Ishikawa (cell line): Measurements from ENCODE around the gene PLCB4.

ENCODE experiments used
- CEBPB ChIP-seq: IDR thresholded peaks from 2 replicates; pipeline ENCODE4 v1.6.1; 2012
- CREB1 ChIP-seq: IDR thresholded peaks from 2 replicates; pipeline ENCODE4 v1.6.1; 2012; ENCODE audit warnings: low read depth
- EGR1 ChIP-seq: IDR thresholded peaks from 2 replicates; pipeline ENCODE4 v1.6.1; 2012
- EP300 ChIP-seq: IDR thresholded peaks from 2 replicates; pipeline ENCODE4 v1.6.1; 2012; ENCODE audit warnings: borderline replicate concordance
- FOXM1 ChIP-seq: IDR thresholded peaks from 2 replicates; pipeline ENCODE4 v1.6.1; 2012; ENCODE audit warnings: low read depth, borderline replicate concordance
- MAX ChIP-seq: IDR thresholded peaks from 2 replicates; pipeline ENCODE4 v1.6.1; 2012
- NFIC ChIP-seq: IDR thresholded peaks from 2 replicates; pipeline ENCODE4 v1.6.1; 2012
- RAD21 ChIP-seq: IDR thresholded peaks from 2 replicates; pipeline ENCODE4 v1.6.1; 2012; ENCODE audit warnings: low read depth
- REST ChIP-seq: IDR thresholded peaks from 2 replicates; pipeline ENCODE4 v1.6.1; 2012; ENCODE audit warnings: low read depth, mild to moderate bottlenecking
- TAF1 ChIP-seq: IDR thresholded peaks from 2 replicates; pipeline ENCODE4 v1.6.1; 2012; ENCODE audit warnings: low read depth, mild to moderate bottlenecking
- TCF12 ChIP-seq: IDR thresholded peaks from 2 replicates; pipeline ENCODE4 v1.6.1; 2012; ENCODE audit warnings: low read depth
- TEAD4 ChIP-seq: IDR thresholded peaks from 2 replicates; pipeline ENCODE4 v1.6.1; 2012
- USF1 ChIP-seq: IDR thresholded peaks from 2 replicates; pipeline ENCODE4 v1.6.1; 2012
- YY1 ChIP-seq: IDR thresholded peaks from 2 replicates; pipeline ENCODE4 v1.6.1; 2012; ENCODE audit warnings: low read depth
- ZBTB7A ChIP-seq: IDR thresholded peaks from 2 replicates; pipeline ENCODE4 v1.6.1; 2012; ENCODE audit warnings: low read depth

The PLCB4 gene

GRCh38 chr20:9022376-9022775, 46.5 kb upstream of the PLCB4 start:
- no peak for TF ChIP-seq CREB1
- no peak for TF ChIP-seq CEBPB
- no peak for TF ChIP-seq NFIC
- no peak for TF ChIP-seq EGR1
- TF ChIP-seq ZBTB7A, result no peak
- no peak for TF ChIP-seq TEAD4
- TF ChIP-seq YY1, result no peak
- TF ChIP-seq USF1, result no peak
- no peak for TF ChIP-seq TCF12
- no peak for TF ChIP-seq FOXM1
- TF ChIP-seq REST, result no peak
- TF ChIP-seq EP300, result no peak
- no peak for TF ChIP-seq RAD21
- TF ChIP-seq MAX, result no peak

- TF ChIP-seq REST, result no peak
- TF ChIP-seq NFIC, result no peak
- no peak for TF ChIP-seq CREB1
- TF ChIP-seq EGR1, result no peak
- no peak for TF ChIP-seq TEAD4
- no peak for TF ChIP-seq CEBPB
- TF ChIP-seq RAD21, result no peak
- TF ChIP-seq FOXM1, result no peak
- TF ChIP-seq MAX, result no peak
- no peak for TF ChIP-seq ZBTB7A
- TF ChIP-seq TCF12, result no peak
- TF ChIP-seq USF1, result no peak
- TF ChIP-seq EP300, result no peak
- no peak for TF ChIP-seq YY1
- no peak for TF ChIP-seq TAF1
Measured at GRCh38 chr20:9024606-9025005, 44.3 kb upstream of the PLCB4 start.

- TF ChIP-seq REST (no peak), MAX (no peak), RAD21 (no peak), CEBPB (no peak), TEAD4 (no peak), EP300 (no peak), EGR1 (no peak), YY1 (no peak), CREB1 (no peak), NFIC (no peak), TAF1 (no peak), USF1 (no peak), TCF12 (no peak), ZBTB7A (no peak), FOXM1 (no peak)
Measured at GRCh38 chr20:9025011-9025410, 43.9 kb upstream of the PLCB4 start.

- no peak for TF ChIP-seq EP300
- no peak for TF ChIP-seq NFIC
- TF ChIP-seq FOXM1, result no peak
- no peak for TF ChIP-seq TCF12
- TF ChIP-seq MAX, result no peak
- TF ChIP-seq ZBTB7A, result no peak
- TF ChIP-seq EGR1, result no peak
- TF ChIP-seq CREB1, result no peak
- TF ChIP-seq TEAD4, result no peak
- TF ChIP-seq REST, result no peak
- TF ChIP-seq CEBPB, result no peak
- no peak for TF ChIP-seq TAF1
Measured at GRCh38 chr20:9025643-9026042, 43.2 kb upstream of the PLCB4 start.
